ENCODE results near the gene DUOX1. TPM values are rescaled to one million over a fixed set of nuclear protein-coding genes. Genes with fewer than 3 reads are reported as not detected.

DUOX1 gene
- total RNA-seq, 1 experiment from 2014 or later: not detected

GRCh38 chr15:45089712-45090373, 40.0 kb upstream of the DUOX1 start:
- H4K20me1 ChIP-seq (ENCODE audit: insufficient read depth): no peaks in the 10 kb centered on the region
- ChIA-PET CTCF (interaction anchor here (0.6 kb wide), 1 partner anchor 31 kb away, joined by 4 read pairs; no protein-coding TSS in a partner anchor), POLR2A (ENCODE audit: unreplicated experiment) (no interaction called here)
- H3F3A ChIP-seq (ENCODE audit: insufficient read depth, low read depth): no peaks in the 10 kb centered on the region
- no peaks in the 10 kb centered on the region for H3K9me3 ChIP-seq (ENCODE audit: insufficient read depth, low read depth)
- H3K9me2 ChIP-seq (ENCODE audit: insufficient read depth): no peaks in the 10 kb centered on the region
- H3K4me1 ChIP-seq (replicated peaks; ENCODE audit: insufficient read depth): no peaks in the 10 kb centered on the region
- H3K4me2 ChIP-seq: no peak overlapping the region
- no TSS peak for BruUV-seq (replicated peaks)
- peaks cover 3% of the 10 kb centered on the region; the same call in 1 of the 2 replicates for H3K27me3 ChIP-seq (ENCODE audit: insufficient read depth, low read depth)
- H3K79me2 ChIP-seq (ENCODE audit: low read depth): no peaks in the 10 kb centered on the region
- TF ChIP-seq, protein P1, sequence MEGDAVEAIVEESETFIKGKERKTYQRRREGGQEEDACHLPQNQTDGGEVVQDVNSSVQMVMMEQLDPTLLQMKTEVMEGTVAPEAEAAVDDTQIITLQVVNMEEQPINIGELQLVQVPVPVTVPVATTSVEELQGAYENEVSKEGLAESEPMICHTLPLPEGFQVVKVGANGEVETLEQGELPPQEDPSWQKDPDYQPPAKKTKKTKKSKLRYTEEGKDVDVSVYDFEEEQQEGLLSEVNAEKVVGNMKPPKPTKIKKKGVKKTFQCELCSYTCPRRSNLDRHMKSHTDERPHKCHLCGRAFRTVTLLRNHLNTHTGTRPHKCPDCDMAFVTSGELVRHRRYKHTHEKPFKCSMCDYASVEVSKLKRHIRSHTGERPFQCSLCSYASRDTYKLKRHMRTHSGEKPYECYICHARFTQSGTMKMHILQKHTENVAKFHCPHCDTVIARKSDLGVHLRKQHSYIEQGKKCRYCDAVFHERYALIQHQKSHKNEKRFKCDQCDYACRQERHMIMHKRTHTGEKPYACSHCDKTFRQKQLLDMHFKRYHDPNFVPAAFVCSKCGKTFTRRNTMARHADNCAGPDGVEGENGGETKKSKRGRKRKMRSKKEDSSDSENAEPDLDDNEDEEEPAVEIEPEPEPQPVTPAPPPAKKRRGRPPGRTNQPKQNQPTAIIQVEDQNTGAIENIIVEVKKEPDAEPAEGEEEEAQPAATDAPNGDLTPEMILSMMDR (conservative IDR thresholded peaks at IDR 0.05): no peak
- TF ChIP-seq EZH2 (IDR thresholded peaks at IDR 0.05; ENCODE audit: low read depth): no peak
- no peaks in the 10 kb centered on the region for H3K36me3 ChIP-seq (ENCODE audit: low read depth)
- H3K27ac ChIP-seq: no peak overlapping the region
- DNase-seq: no peak
- no peak overlapping the region for H2AFZ ChIP-seq
- H3K4me3 ChIP-seq: no peak overlapping the region
- intact Hi-C loops (cut with micrococcal nuclease; ENCODE audit: unreplicated experiment): no loop called here

DNA sequence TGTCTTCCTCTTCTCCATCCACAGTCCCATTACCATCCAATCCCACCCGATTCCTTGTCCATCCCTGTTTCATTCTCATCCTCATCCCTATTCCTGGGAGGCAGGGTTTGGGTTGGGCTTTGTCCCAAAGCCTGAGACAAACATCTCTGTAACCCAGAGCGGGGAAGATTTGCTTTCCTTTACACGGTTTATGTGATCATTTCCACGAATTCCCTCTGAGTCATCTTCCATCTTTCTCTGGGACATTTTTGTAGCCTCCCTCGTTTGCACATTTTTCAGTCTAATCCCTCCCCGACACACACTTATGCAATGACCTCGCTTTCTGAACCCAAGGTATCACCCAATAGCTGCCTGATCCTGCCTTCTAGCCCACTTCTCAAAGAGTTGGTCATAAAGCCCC, 38.6 kb upstream of the DUOX1 start:
- Histone ChIP-seq H3K4me1 (replicated peaks; ENCODE audit: insufficient read depth) (no peaks in the 10 kb centered on the region), H4K20me1 (ENCODE audit: insufficient read depth) (no peaks in the 10 kb centered on the region), H3F3A (ENCODE audit: insufficient read depth, low read depth) (no peaks in the 10 kb centered on the region), H3K4me3 (no peak overlapping the region), H3K27me3 (ENCODE audit: insufficient read depth, low read depth) (peaks cover 3% of the 10 kb centered on the region; the same call in 1 of the 2 replicates), H3K27ac (no peak overlapping the region), H3K9me2 (ENCODE audit: insufficient read depth) (no peaks in the 10 kb centered on the region), H3K36me3 (ENCODE audit: low read depth) (no peaks in the 10 kb centered on the region), H3K9me3 (ENCODE audit: insufficient read depth, low read depth) (no peaks in the 10 kb centered on the region), H2AFZ (no peak overlapping the region), H3K4me2 (no peak overlapping the region), H3K79me2 (ENCODE audit: low read depth) (no peaks in the 10 kb centered on the region)
- intact Hi-C loops (cut with micrococcal nuclease; ENCODE audit: unreplicated experiment): no loop called here
- ChIA-PET CTCF (no interaction called here), POLR2A (ENCODE audit: unreplicated experiment) (interaction anchor here (0.6 kb wide), 1 partner anchor 13 kb away, joined by 3 read pairs; no protein-coding TSS in a partner anchor)
- no TSS peak for BruUV-seq (replicated peaks)
- TF ChIP-seq, protein P1 (conservative IDR thresholded peaks at IDR 0.05): no peak
- no peak for TF ChIP-seq EZH2 (IDR thresholded peaks at IDR 0.05; ENCODE audit: low read depth)
- DNase-seq: no peak

- H2AFZ ChIP-seq: no peak overlapping the region
- DNase-seq: no peak
- no TSS peak for BruUV-seq (replicated peaks)
- H3K4me1 ChIP-seq (replicated peaks; ENCODE audit: insufficient read depth): no peaks in the 10 kb centered on the region
- TF ChIP-seq EZH2 (IDR thresholded peaks at IDR 0.05; ENCODE audit: low read depth): no peak
- TF ChIP-seq, protein P1 (conservative IDR thresholded peaks at IDR 0.05): no peak
- no peak overlapping the region for H3K4me2 ChIP-seq
- H3F3A ChIP-seq (ENCODE audit: insufficient read depth, low read depth): no peaks in the 10 kb centered on the region
- H3K9me2 ChIP-seq (ENCODE audit: insufficient read depth): no peaks in the 10 kb centered on the region
- CTCF ChIA-PET: no interaction called here
- no peaks in the 10 kb centered on the region for H3K79me2 ChIP-seq (ENCODE audit: low read depth)
- POLR2A ChIA-PET (ENCODE audit: unreplicated experiment): interaction anchor here (0.6 kb wide), 1 partner anchor 13 kb away, joined by 3 read pairs; no protein-coding TSS in a partner anchor
- H4K20me1 ChIP-seq (ENCODE audit: insufficient read depth): no peaks in the 10 kb centered on the region
- H3K36me3 ChIP-seq (ENCODE audit: low read depth): no peaks in the 10 kb centered on the region
- no peaks in the 10 kb centered on the region for H3K9me3 ChIP-seq (ENCODE audit: insufficient read depth, low read depth)
- no peak overlapping the region for H3K27ac ChIP-seq
- no peak overlapping the region for H3K4me3 ChIP-seq
- intact Hi-C loops (cut with micrococcal nuclease; ENCODE audit: unreplicated experiment): no loop called here
- H3K27me3 ChIP-seq (ENCODE audit: insufficient read depth, low read depth): peaks cover 3% of the 10 kb centered on the region; the same call in 1 of the 2 replicates
Observed at GRCh38 chr15:45091576-45091975, 38.2 kb upstream of the DUOX1 start.

All from PC-9 (cell line).